ENCODE measurements around the gene PAPPA.

- no peak for TF ChIP-seq POLR2A (IDR thresholded peaks at IDR 0.05; ENCODE audit: low read length)
- no peak for TF ChIP-seq GATA1 (IDR thresholded peaks at IDR 0.05; ENCODE audit: low read depth, low read length)
These were observed 267.5 kb downstream of the PAPPA start for GRCh38 chr9:116420993-116421538.
